WTC11 (cell line): ENCODE results near the gene FAM131C. TPM values are rescaled to one million over a fixed set of nuclear protein-coding genes. Genes with fewer than 3 reads are reported as not detected.
A peak's percentile ranks its signal among the peaks of the same experiment; 100 is the strongest.
"Not testable (repeated sequence)": the region's sequence is repeated elsewhere in the genome, so short reads cannot be mapped to it uniquely, and the experiment has no call there.

Experiments used
- ATAC-seq: fragments of 200-7000 bp; cut with Tn5 transposase; 2 replicates; pipeline ENCODE4 v1.10.0; 2021; ENCODE audit warnings: mild to moderate bottlenecking, moderate library complexity
- CTCF ChIA-PET: fragments of 300-600 bp; sonication (Branson Sonifier 250); formaldehyde crosslinking; loops from one replicate; lab custom pipeline; 2021; ENCODE audit warnings: antibody characterized with exemption; lab: Charles Lee
- POLR2A ChIA-PET: fragments of 350-600 bp; sonication (Branson Sonifier 250); formaldehyde crosslinking; loops from one replicate; lab custom pipeline; 2021; ENCODE audit warnings: antibody characterized with exemption; lab: Charles Lee
- DNase-seq: peaks from one replicate; pipeline ENCODE4 v3.0.0; 2021; ENCODE audit warnings: low spot score
- H3K27ac Mint-ChIP-seq: 2 replicates; pipeline ENCODE4 v1.8.0; 2021; ENCODE audit warnings: mixed read lengths
- H3K27me3 Mint-ChIP-seq: 2 replicates; pipeline ENCODE4 v1.8.0; 2021; ENCODE audit warnings: low read depth, mild to moderate bottlenecking, moderate library complexity, mixed read lengths
- H3K36me3 Mint-ChIP-seq: 2 replicates; pipeline ENCODE4 v1.8.0; 2021; ENCODE audit warnings: mixed read lengths
- H3K4me1 Mint-ChIP-seq: 2 replicates; pipeline ENCODE4 v1.8.0; 2022; ENCODE audit warnings: mixed read lengths
- H3K4me3 Mint-ChIP-seq: 2 replicates; pipeline ENCODE4 v1.8.0; 2021; ENCODE audit warnings: mild to moderate bottlenecking, moderate library complexity, mixed read lengths
- H3K9me3 Mint-ChIP-seq: 2 replicates; pipeline ENCODE4 v1.8.0; 2021; ENCODE audit warnings: mixed read lengths
- FOXK1 ChIP-seq: sonication (generic); formaldehyde crosslinking; IDR thresholded peaks from 2 replicates; pipeline ENCODE4 v1.8.0; 2022; ENCODE audit warnings: mild to moderate bottlenecking, moderate library complexity, missing genetic modification reagents
- GTF2I ChIP-seq: fragments of 250-450 bp; sonication (Bioruptor Pico); conservative IDR thresholded peaks from 2 replicates; pipeline ENCODE4 v1.4.0; 2021; ENCODE audit warnings: mild to moderate bottlenecking
- JUN ChIP-seq: sonication (generic); formaldehyde crosslinking; IDR thresholded peaks from 2 replicates; pipeline ENCODE4 v1.8.0; 2023; ENCODE audit warnings: mild to moderate bottlenecking, missing genetic modification reagents
- MXD4 ChIP-seq: fragments of 250-450 bp; sonication (Bioruptor Pico); IDR thresholded peaks from 2 replicates; pipeline ENCODE4 v1.8.0; 2021; ENCODE audit warnings: mild to moderate bottlenecking, moderate library complexity, borderline replicate concordance
- NR3C1 ChIP-seq: sonication (generic); formaldehyde crosslinking; conservative IDR thresholded peaks from 2 replicates; pipeline ENCODE4 v1.8.1; 2023; ENCODE audit warnings: low read depth, mild to moderate bottlenecking, missing genetic modification reagents
- SMAD4 ChIP-seq: sonication (generic); formaldehyde crosslinking; IDR thresholded peaks from 2 replicates; pipeline ENCODE4 v1.8.0; 2022; ENCODE audit warnings: mild to moderate bottlenecking, missing genetic modification reagents
- SP1 ChIP-seq: sonication (generic); formaldehyde crosslinking; conservative IDR thresholded peaks from 2 replicates; pipeline ENCODE4 v1.8.1; 2022; ENCODE audit warnings: missing genetic modification reagents
- TP53 ChIP-seq: sonication (generic); formaldehyde crosslinking; IDR thresholded peaks from 2 replicates; pipeline ENCODE4 v1.8.1; 2023; ENCODE audit warnings: mild to moderate bottlenecking, missing genetic modification reagents
- ZNF121 ChIP-seq: sonication (generic); formaldehyde crosslinking; IDR thresholded peaks from 2 replicates; pipeline ENCODE4 v1.8.0; 2023; ENCODE audit warnings: missing genetic modification reagents
- ZNF232 ChIP-seq: sonication (generic); formaldehyde crosslinking; IDR thresholded peaks from 2 replicates; pipeline ENCODE4 v1.8.0; 2022; ENCODE audit warnings: mild to moderate bottlenecking, missing genetic modification reagents
- ZNF416 ChIP-seq: fragments of 250-450 bp; sonication (Bioruptor Pico); IDR thresholded peaks from 2 replicates; pipeline ENCODE4 v1.9.0; 2021; ENCODE audit warnings: mild to moderate bottlenecking, inconsistent platforms
- total RNA-seq: library from RNA; stranded (reverse); gene quantifications from 3 replicates; pipeline ENCODE4 v1.2.3, GENCODE V29; 2021
- TF ChIP-seq, protein P1 (sequence below): fragments of 200-600 bp; IDR thresholded peaks from 2 replicates; pipeline ENCODE4 v1.8.0; 2022; ENCODE audit warnings: antibody characterized with exemption
- TF ChIP-seq, protein P2 (sequence below): sonication (generic); formaldehyde crosslinking; IDR thresholded peaks from 2 replicates; pipeline ENCODE4 v1.8.1; 2022; ENCODE audit warnings: low read depth, mild to moderate bottlenecking, moderate library complexity, missing genetic modification reagents, borderline replicate concordance
- TF ChIP-seq, protein P3 (sequence below): fragments of 250-450 bp; sonication (Bioruptor Pico); IDR thresholded peaks from 2 replicates; pipeline ENCODE4 v1.9.0; 2021; ENCODE audit warnings: mild to moderate bottlenecking
- TF ChIP-seq, protein P4 (sequence below): sonication (generic); formaldehyde crosslinking; IDR thresholded peaks from 2 replicates; pipeline ENCODE4 v1.8.1; 2023; ENCODE audit warnings: mild to moderate bottlenecking, missing genetic modification reagents, moderate library complexity
- TF ChIP-seq, protein P5 (sequence below): sonication (generic); formaldehyde crosslinking; IDR thresholded peaks from 2 replicates; pipeline ENCODE4 v1.8.1; 2022; ENCODE audit warnings: mild to moderate bottlenecking, moderate library complexity, missing genetic modification reagents
- TF ChIP-seq, protein P6 (sequence below): sonication (generic); formaldehyde crosslinking; IDR thresholded peaks from 2 replicates; pipeline ENCODE4 v1.8.1; 2022; ENCODE audit warnings: mild to moderate bottlenecking, missing genetic modification reagents, moderate library complexity, borderline replicate concordance
- TF ChIP-seq, protein P7 (sequence below): sonication (generic); formaldehyde crosslinking; IDR thresholded peaks from 2 replicates; pipeline ENCODE4 v1.8.0; 2023; ENCODE audit warnings: missing genetic modification reagents

The FAM131C gene
- total RNA-seq, 1 experiment from 2014 or later = 1.4 TPM

DNA sequence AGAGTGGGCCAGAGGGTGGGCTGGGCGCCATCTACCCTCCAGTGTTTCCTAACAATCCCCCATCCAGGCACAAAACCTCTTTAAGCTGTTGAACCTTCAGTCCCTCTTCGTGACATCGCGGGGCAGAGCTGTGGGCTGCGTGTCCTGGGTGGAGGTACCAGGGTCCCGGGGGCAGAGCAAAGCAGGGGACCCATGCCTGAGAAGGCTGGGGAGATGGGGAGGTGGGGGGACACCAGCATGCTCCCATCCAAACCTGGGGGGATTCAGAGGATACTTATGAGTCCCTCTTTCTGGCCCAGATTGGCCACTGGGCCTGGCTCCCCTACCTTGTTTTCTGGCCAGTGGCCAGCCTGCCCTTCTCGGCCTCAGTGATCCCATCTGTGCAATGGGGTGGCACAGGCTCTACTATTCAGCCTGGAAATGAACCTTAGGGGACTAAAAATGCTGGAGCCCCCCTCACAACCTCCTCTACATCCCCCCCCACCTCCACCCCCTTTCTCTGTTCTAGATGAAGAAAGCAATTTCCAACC lies 40.3 kb downstream of the FAM131C start:
- ATAC-seq, H3K27me3 Mint-ChIP-seq, H3K4me3 Mint-ChIP-seq, POLR2A ChIA-PET, DNase-seq, H3K9me3 Mint-ChIP-seq, H3K36me3 Mint-ChIP-seq, H3K27ac Mint-ChIP-seq: not testable (repeated sequence)
- peaks cover 12% of the 10 kb centered on the region for H3K4me1 Mint-ChIP-seq
- CTCF ChIA-PET = interaction anchor here (0.6 to 3.1 kb wide), 9 partner anchors 12 to 241 kb away, joined by 3 to 24 read pairs (median 6); partner anchors contain the start of gene HSPB7
- TF ChIP-seq GTF2I = peak; percentile 59; the same call in 1 of the 2 replicates

DNA sequence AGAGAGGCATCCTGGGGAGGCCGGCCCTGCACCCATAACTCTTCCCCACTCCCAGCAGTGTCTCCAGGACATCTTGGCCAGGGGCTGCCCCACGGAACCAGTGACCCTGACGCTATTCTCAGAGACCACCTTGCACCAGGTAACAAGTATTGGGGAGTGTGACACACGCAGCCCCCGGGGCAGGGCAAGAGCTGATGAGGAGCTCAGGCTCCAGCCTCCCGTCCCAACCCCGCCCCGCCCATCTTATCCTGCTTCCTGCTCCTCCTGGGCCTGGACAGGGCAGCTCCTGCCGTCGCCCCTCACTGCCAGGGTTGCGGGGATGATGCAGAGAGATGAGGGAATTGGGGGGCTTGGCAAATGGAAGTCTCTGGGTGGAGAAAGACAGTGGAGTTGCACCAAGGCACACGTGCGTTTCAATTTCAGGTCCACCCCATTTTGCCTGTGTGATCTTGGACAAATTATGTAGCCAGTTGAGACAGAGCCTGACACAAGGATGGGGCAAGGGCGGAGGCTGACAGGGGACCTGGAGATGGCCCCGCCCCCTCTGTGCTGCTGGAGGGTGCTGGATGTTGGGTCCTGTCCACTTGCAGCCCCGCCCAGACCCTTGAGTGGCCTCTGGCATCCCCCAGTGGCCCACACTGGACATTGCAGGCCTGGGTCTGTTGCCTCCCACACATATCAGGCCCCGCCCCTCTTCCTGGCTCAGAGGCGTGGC lies 40.9 kb downstream of the FAM131C start:
- no peaks in the 10 kb centered on the region for H3K9me3 Mint-ChIP-seq
- POLR2A ChIA-PET = no interaction called here
- H3K27me3 Mint-ChIP-seq = peaks cover 7% of the 10 kb centered on the region; the same call in 1 of the 2 replicates
- ATAC-seq (peak; percentile 98), DNase-seq (peak; percentile 98)
- CTCF ChIA-PET = interaction anchor here (0.6 to 3.1 kb wide), 15 partner anchors 12 to 373 kb away, joined by 3 to 24 read pairs (median 4); partner anchors contain the start of genes FAM131C and HSPB7
- H3K4me3 Mint-ChIP-seq = no peak overlapping the region
- no peak for TF ChIP-seq MXD4
- 0 out of 2 replicates have a peak, but pooled peaks have one; percentile 24 for TF ChIP-seq FOXK1 (CRISPR knock-in tag)
- TF ChIP-seq ZNF416 (CRISPR knock-in tag) = no peak
- TF ChIP-seq, protein P1, sequence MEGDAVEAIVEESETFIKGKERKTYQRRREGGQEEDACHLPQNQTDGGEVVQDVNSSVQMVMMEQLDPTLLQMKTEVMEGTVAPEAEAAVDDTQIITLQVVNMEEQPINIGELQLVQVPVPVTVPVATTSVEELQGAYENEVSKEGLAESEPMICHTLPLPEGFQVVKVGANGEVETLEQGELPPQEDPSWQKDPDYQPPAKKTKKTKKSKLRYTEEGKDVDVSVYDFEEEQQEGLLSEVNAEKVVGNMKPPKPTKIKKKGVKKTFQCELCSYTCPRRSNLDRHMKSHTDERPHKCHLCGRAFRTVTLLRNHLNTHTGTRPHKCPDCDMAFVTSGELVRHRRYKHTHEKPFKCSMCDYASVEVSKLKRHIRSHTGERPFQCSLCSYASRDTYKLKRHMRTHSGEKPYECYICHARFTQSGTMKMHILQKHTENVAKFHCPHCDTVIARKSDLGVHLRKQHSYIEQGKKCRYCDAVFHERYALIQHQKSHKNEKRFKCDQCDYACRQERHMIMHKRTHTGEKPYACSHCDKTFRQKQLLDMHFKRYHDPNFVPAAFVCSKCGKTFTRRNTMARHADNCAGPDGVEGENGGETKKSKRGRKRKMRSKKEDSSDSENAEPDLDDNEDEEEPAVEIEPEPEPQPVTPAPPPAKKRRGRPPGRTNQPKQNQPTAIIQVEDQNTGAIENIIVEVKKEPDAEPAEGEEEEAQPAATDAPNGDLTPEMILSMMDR = peak; percentile 97
- peak; percentile 87 for TF ChIP-seq SP1
- peak; percentile 47; the same call in 1 of the 2 replicates for TF ChIP-seq ZNF121
- peaks cover 19% of the 10 kb centered on the region for H3K4me1 Mint-ChIP-seq
- no peaks in the 10 kb centered on the region for H3K36me3 Mint-ChIP-seq
- H3K27ac Mint-ChIP-seq = no peak overlapping the region

DNA sequence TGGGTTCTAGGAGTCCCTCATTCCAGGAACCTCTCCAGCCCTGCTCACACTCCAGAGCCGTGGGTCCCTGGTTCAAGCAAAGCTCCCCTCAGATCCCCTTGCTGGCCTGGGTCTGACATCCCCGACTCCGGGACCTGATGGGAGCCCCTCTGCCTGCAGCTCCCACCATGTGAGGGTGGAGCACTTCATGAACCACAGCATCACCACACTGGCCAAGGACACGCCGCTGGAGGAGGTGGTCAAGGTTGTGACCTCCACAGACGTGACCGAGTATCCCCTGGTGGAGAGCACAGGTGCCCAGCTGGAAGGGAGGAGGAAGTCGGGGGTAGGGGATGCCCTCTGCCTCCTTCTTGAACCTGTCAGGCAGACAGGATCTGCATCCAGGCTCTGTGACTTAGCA lies 41.9 kb downstream of the FAM131C start:
- ATAC-seq = no peak
- Mint-ChIP-seq H3K9me3 (no peaks in the 10 kb centered on the region), H3K27me3 (peaks cover 8% of the 10 kb centered on the region; the same call in 1 of the 2 replicates), H3K4me1 (peaks cover 21% of the 10 kb centered on the region), H3K27ac (no peak overlapping the region), H3K36me3 (no peaks in the 10 kb centered on the region), H3K4me3 (no peak overlapping the region)
- CTCF ChIA-PET = interaction anchor here (0.6 to 3.1 kb wide), 10 partner anchors 11 to 47 kb away, joined by 3 to 24 read pairs (median 4); partner anchors contain the start of genes FAM131C and HSPB7
- TF ChIP-seq SMAD4 (CRISPR knock-in tag) = no peak
- TF ChIP-seq, protein P2, sequence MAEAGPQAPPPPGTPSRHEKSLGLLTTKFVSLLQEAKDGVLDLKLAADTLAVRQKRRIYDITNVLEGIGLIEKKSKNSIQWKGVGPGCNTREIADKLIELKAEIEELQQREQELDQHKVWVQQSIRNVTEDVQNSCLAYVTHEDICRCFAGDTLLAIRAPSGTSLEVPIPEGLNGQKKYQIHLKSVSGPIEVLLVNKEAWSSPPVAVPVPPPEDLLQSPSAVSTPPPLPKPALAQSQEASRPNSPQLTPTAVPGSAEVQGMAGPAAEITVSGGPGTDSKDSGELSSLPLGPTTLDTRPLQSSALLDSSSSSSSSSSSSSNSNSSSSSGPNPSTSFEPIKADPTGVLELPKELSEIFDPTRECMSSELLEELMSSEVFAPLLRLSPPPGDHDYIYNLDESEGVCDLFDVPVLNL = no peak
- TF ChIP-seq, protein P3, sequence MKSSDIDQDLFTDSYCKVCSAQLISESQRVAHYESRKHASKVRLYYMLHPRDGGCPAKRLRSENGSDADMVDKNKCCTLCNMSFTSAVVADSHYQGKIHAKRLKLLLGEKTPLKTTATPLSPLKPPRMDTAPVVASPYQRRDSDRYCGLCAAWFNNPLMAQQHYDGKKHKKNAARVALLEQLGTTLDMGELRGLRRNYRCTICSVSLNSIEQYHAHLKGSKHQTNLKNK (CRISPR knock-in tag) = no peak
- no peak for DNase-seq
- POLR2A ChIA-PET = no interaction called here

DNA sequence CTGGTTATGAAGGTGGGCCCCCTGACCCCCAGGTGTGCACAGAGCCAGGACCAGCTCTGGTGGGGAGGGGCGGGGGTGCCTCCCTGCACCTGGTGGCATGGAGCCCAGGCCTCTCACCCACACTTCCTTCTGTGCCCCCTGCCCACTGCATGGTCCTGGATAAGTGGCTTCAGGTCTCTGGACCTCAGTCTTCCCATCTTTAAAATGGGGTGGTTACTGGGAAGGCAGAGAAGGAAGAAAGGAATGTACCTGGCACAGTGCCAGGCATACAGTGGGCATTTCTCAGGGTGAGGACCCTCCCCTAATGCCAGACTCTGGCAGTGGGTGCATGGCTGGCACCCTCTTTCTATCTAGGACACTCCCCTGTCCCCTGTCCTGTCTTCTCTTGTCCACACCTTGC lies 44.2 kb downstream of the FAM131C start:
- Mint-ChIP-seq H3K9me3 (no peaks in the 10 kb centered on the region), H3K27ac (no peak overlapping the region), H3K36me3 (no peaks in the 10 kb centered on the region), H3K27me3 (peaks cover 23% of the 10 kb centered on the region), H3K4me3 (no peak overlapping the region), H3K4me1 (peaks cover 21% of the 10 kb centered on the region)
- ATAC-seq (no peak), DNase-seq (no peak)
- POLR2A ChIA-PET = interaction anchor here (0.7 kb wide), 1 partner anchor 272 kb away, joined by 3 read pairs; no protein-coding TSS in a partner anchor
- CTCF ChIA-PET = interaction anchor here (1.0 kb wide), 1 partner anchor 54 kb away, joined by 3 read pairs; the partner anchor contains the start of gene ZBTB17
- TF ChIP-seq, protein P1 = no peak
- TF ChIP-seq JUN = no peak
- TF ChIP-seq, protein P4, sequence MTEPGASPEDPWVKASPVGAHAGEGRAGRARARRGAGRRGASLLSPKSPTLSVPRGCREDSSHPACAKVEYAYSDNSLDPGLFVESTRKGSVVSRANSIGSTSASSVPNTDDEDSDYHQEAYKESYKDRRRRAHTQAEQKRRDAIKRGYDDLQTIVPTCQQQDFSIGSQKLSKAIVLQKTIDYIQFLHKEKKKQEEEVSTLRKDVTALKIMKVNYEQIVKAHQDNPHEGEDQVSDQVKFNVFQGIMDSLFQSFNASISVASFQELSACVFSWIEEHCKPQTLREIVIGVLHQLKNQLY = no peak
- TF ChIP-seq, protein P5, sequence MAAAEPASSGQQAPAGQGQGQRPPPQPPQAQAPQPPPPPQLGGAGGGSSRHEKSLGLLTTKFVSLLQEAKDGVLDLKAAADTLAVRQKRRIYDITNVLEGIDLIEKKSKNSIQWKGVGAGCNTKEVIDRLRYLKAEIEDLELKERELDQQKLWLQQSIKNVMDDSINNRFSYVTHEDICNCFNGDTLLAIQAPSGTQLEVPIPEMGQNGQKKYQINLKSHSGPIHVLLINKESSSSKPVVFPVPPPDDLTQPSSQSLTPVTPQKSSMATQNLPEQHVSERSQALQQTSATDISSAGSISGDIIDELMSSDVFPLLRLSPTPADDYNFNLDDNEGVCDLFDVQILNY (CRISPR knock-in tag) = no peak
- TF ChIP-seq, protein P6, sequence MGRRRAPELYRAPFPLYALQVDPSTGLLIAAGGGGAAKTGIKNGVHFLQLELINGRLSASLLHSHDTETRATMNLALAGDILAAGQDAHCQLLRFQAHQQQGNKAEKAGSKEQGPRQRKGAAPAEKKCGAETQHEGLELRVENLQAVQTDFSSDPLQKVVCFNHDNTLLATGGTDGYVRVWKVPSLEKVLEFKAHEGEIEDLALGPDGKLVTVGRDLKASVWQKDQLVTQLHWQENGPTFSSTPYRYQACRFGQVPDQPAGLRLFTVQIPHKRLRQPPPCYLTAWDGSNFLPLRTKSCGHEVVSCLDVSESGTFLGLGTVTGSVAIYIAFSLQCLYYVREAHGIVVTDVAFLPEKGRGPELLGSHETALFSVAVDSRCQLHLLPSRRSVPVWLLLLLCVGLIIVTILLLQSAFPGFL = no peak
- TF ChIP-seq, protein P7, sequence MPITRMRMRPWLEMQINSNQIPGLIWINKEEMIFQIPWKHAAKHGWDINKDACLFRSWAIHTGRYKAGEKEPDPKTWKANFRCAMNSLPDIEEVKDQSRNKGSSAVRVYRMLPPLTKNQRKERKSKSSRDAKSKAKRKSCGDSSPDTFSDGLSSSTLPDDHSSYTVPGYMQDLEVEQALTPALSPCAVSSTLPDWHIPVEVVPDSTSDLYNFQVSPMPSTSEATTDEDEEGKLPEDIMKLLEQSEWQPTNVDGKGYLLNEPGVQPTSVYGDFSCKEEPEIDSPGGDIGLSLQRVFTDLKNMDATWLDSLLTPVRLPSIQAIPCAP (CRISPR knock-in tag) = no peak
- no peak for TF ChIP-seq TP53 (CRISPR knock-in tag)
- TF ChIP-seq NR3C1 (CRISPR knock-in tag) = no peak
- TF ChIP-seq ZNF232 = no peak
